B cell (primary cell): ENCODE measurements around the gene IRF7. TPM values are rescaled to one million over a fixed set of nuclear protein-coding genes. Genes with fewer than 3 reads are reported as not detected.

Source experiments
- ATAC-seq: fragments of 200-7000 bp; cut with Tn5 transposase; one replicate; pipeline ENCODE4 v1.10.0; 2021; ENCODE audit warnings: low read depth, mild to moderate bottlenecking, moderate number of reproducible peaks, moderate library complexity
- CTCF ChIA-PET: fragments of 350-600 bp; sonication (Branson Sonifier 250); formaldehyde crosslinking; loops from one replicate; lab custom pipeline; 2021; ENCODE audit warnings: antibody characterized with exemption, inconsistent platforms; lab: Charles Lee
- POLR2A ChIA-PET: fragments of 350-600 bp; sonication (Branson Sonifier 250); formaldehyde crosslinking; loops from one replicate; lab custom pipeline; 2021; ENCODE audit warnings: antibody characterized with exemption; lab: Charles Lee
- DNase-seq: peaks from one replicate; pipeline ENCODE4 v3.0.0; 2013
- H2AFZ ChIP-seq: 2 replicates; pipeline ENCODE4 v1.6.1; 2012; ENCODE audit warnings: mild to moderate bottlenecking, low read depth, low read length; ENCODE audit not compliant: insufficient read depth, poor library complexity, severe bottlenecking
- H3K27ac ChIP-seq, 2 donors: 1 replicate in 1 of 2; 2 replicates in 1 of 2; pipeline ENCODE4 v1.5.1; 2012 to 2013; ENCODE audit warnings: low read length in 2 of 2, mild to moderate bottlenecking in 2 of 2, moderate library complexity in 1 of 2
- H3K27me3 ChIP-seq, 4 experiments: fragments of 200-600 bp in 1 of 4; sonication (generic) in 1 of 4; replicated peaks in 1 of 4; 1 replicate in 2 of 4; 2 replicates in 2 of 4; pipeline versions ENCODE4 v1.6.1 to v1.7.0; 2013 to 2016; ENCODE audit warnings: low read length in 3 of 4, mild to moderate bottlenecking in 2 of 4, mixed read lengths in 1 of 4, moderate library complexity in 1 of 4; ENCODE audit not compliant: insufficient read depth in 4 of 4, control insufficient read depth in 3 of 4; ENCODE audit errors: control extremely low read depth in 1 of 4
- H3K36me3 ChIP-seq, 2 experiments: replicated peaks in 1 of 2; 1 replicate in 1 of 2; 2 replicates in 1 of 2; pipeline versions ENCODE4 v1.6.1 to v1.7.1; 2013; ENCODE audit warnings: low read length in 1 of 2; ENCODE audit not compliant: insufficient read depth in 2 of 2, control insufficient read depth in 1 of 2; ENCODE audit errors: control extremely low read depth in 1 of 2, extremely low read depth in 1 of 2
- H3K4me1 ChIP-seq, 2 donors: fragments of 200-600 bp in 1 of 2; sonication (generic) in 1 of 2; 1 replicate in 1 of 2; 2 replicates in 1 of 2; pipeline versions ENCODE4 v1.5.1 to v1.6.1; 2013 to 2017; ENCODE audit warnings: low read length in 2 of 2; ENCODE audit not compliant: control insufficient read depth in 2 of 2, insufficient read depth in 2 of 2
- H3K4me2 ChIP-seq: replicated peaks from 2 replicates; pipeline ENCODE3; 2012; ENCODE audit warnings: mild to moderate bottlenecking, low read depth, low read length; ENCODE audit not compliant: poor library complexity, severe bottlenecking
- H3K4me3 ChIP-seq, 5 experiments: fragments of 200-600 bp in 1 of 5; sonication (generic) in 1 of 5; 1 replicate in 3 of 5; 2 replicates in 2 of 5; pipeline versions ENCODE4 v1.5.1 to v1.7.0; 2011 to 2016; ENCODE audit warnings: low read length in 4 of 5, mild to moderate bottlenecking in 4 of 5, low read depth in 2 of 5, control low read depth in 1 of 5, moderate library complexity in 1 of 5; ENCODE audit not compliant: insufficient read depth in 1 of 5; ENCODE audit errors: control extremely low read depth in 1 of 5, extremely low read depth in 1 of 5
- H3K79me2 ChIP-seq: fragments of 200-600 bp; sonication (generic); one replicate; pipeline ENCODE4 v1.6.0; 2016; ENCODE audit warnings: low read length; ENCODE audit not compliant: control insufficient read depth, insufficient read depth
- H3K9ac ChIP-seq: fragments of 200-600 bp; sonication (generic); 2 replicates; pipeline ENCODE4 v1.6.1; 2017; ENCODE audit warnings: mild to moderate bottlenecking, low read length, moderate library complexity
- H3K9me3 ChIP-seq, 3 donors: one replicate each; pipeline versions ENCODE4 v1.6.1 to v1.7.1; 2013; ENCODE audit warnings: low read length in 2 of 3; ENCODE audit not compliant: control insufficient read depth in 2 of 3, insufficient read depth in 1 of 3; ENCODE audit errors: control extremely low read depth in 1 of 3
- H4K20me1 ChIP-seq: 2 replicates; pipeline ENCODE4 v1.6.0; 2012; ENCODE audit warnings: mild to moderate bottlenecking, low read length; ENCODE audit not compliant: insufficient read depth, control insufficient read depth, poor library complexity, severe bottlenecking
- H3K27ac Mint-ChIP-seq: one replicate; pipeline ENCODE4 v1.8.0; 2021; ENCODE audit warnings: mixed read lengths
- H3K27me3 Mint-ChIP-seq: one replicate; pipeline ENCODE4 v1.8.0; 2021; ENCODE audit warnings: mixed read lengths
- H3K4me1 Mint-ChIP-seq: one replicate; pipeline ENCODE4 v1.8.0; 2021; ENCODE audit warnings: mixed read lengths
- H3K4me3 Mint-ChIP-seq: one replicate; pipeline ENCODE4 v1.8.0; 2021; ENCODE audit warnings: mixed read lengths
- H3K9me3 Mint-ChIP-seq: one replicate; pipeline ENCODE4 v1.8.0; 2022; ENCODE audit warnings: mixed read lengths; ENCODE audit not compliant: insufficient read depth
- EZH2 ChIP-seq: IDR thresholded peaks from 2 replicates; pipeline ENCODE4 v1.6.1; 2012; ENCODE audit warnings: borderline replicate concordance, low read depth, mild to moderate bottlenecking, moderate library complexity, low read length; ENCODE audit not compliant: insufficient read depth, poor library complexity, severe bottlenecking
- WGBS: methylation state at CpG from one replicate; pipeline ENCODE4 v1.1.5; 2013; ENCODE audit warnings: missing lambda C conversion rate; ENCODE audit not compliant: insufficient coverage; 5-methylcytosine and 5-hydroxymethylcytosine counted together
- intact Hi-C: fragments of 100-400 bp; cut with micrococcal nuclease; formaldehyde crosslinking; loops from one replicate; pipeline ENCODE4 v1.10.0; 2022
- polyA plus RNA-seq: library from polyadenylated mRNA; depleted of rRNA; stranded (reverse); fragments of >200 nt; gene quantifications from 2 replicates; pipeline ENCODE4 v1.2.3, GENCODE V29; 2012
- total RNA-seq, 2 donors: library from RNA; stranded (reverse); fragments of 120-200 nt in 1 of 2; gene quantifications; 1 replicate in 1 of 2; 2 replicates in 1 of 2; pipeline versions ENCODE4 v1.2.3 to v1.2.4, GENCODE V29; 2013 to 2022
- TF ChIP-seq, protein P1 (sequence below): fragments of 200-600 bp; IDR thresholded peaks from one replicate; pipeline ENCODE4 v1.8.0; 2022; ENCODE audit warnings: antibody characterized with exemption, mild to moderate bottlenecking

Gene IRF7
- total and polyA plus RNA-seq, 2 donors (not counting 1 experiment from before 2014, with no cell fraction given), result 136 to 184 TPM

DNA sequence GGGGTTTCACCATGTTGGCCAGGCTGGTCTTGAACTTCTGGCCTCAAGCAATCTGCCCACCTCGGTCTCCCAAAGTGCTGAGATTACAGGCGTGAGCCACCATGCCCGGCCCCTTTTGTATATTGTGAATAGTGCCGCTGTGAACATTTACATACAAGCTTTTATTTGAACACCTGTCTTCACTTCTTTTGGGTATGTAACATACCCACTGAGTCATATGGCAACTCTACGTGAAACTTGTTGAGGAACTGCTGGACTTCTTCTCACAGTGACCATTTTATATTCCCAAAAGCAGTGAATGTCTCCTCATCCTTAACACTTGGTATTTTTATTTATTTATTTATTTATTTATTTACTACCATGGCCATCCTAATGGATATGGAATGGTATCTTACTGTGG lies 15.1 kb upstream of the IRF7 start:
- H3K4me2 ChIP-seq, result no peak overlapping the region
- H2AFZ ChIP-seq, result no peak overlapping the region
- no peaks in the 10 kb centered on the region for H3K79me2 ChIP-seq
- POLR2A ChIA-PET, result no interaction called here
- H3K4me3 Mint-ChIP-seq, result no peak overlapping the region
- H3K9me3 ChIP-seq, result peaks cover 0 to 8% (median 0%) of the 10 kb centered on the region in 3 donors
- peaks cover 0 to 18% (median 8%) of the 10 kb centered on the region in 4 experiments for H3K27me3 ChIP-seq
- no peak for DNase-seq
- H3K4me1 Mint-ChIP-seq, result peaks cover 21% of the 10 kb centered on the region
- 67% methylated on average over 1 of the region's 5 CpGs for WGBS
- intact Hi-C loops, result no loop called here
- H3K4me3 ChIP-seq, result no peak overlapping the region
- no peaks in the 10 kb centered on the region for H4K20me1 ChIP-seq
- no peak overlapping the region for H3K27ac ChIP-seq
- TF ChIP-seq EZH2, result no peak
- ATAC-seq, result no peak
- H3K27ac Mint-ChIP-seq, result no peak overlapping the region
- H3K27me3 Mint-ChIP-seq, result peaks cover 29% of the 10 kb centered on the region
- CTCF ChIA-PET, result no interaction called here
- no peaks in the 10 kb centered on the region for H3K9me3 Mint-ChIP-seq
- no peaks in the 10 kb centered on the region for H3K36me3 ChIP-seq
- H3K4me1 ChIP-seq, result peaks cover 20 to 26% of the 10 kb centered on the region in 2 donors
- no peak overlapping the region for H3K9ac ChIP-seq

DNA sequence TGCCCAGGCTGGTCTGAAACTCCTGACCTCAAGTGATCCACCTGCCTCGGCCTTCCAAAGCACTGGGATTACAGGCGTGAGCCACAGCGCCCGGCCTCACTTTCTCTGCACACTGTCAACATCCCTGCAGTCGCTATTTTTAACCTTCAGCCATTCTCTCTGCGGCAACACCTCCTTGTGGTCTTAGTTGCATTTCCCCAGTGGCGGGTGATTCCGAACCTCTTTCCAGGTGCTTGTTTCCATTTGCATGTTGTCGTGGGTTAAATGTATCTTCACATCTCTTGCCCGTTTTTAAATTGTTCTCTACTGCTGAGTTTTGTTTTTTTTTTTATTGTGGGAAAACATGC lies 13.5 kb upstream of the IRF7 start:
- H3K9ac ChIP-seq, result no peak overlapping the region
- TF ChIP-seq, protein P1, sequence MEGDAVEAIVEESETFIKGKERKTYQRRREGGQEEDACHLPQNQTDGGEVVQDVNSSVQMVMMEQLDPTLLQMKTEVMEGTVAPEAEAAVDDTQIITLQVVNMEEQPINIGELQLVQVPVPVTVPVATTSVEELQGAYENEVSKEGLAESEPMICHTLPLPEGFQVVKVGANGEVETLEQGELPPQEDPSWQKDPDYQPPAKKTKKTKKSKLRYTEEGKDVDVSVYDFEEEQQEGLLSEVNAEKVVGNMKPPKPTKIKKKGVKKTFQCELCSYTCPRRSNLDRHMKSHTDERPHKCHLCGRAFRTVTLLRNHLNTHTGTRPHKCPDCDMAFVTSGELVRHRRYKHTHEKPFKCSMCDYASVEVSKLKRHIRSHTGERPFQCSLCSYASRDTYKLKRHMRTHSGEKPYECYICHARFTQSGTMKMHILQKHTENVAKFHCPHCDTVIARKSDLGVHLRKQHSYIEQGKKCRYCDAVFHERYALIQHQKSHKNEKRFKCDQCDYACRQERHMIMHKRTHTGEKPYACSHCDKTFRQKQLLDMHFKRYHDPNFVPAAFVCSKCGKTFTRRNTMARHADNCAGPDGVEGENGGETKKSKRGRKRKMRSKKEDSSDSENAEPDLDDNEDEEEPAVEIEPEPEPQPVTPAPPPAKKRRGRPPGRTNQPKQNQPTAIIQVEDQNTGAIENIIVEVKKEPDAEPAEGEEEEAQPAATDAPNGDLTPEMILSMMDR, result no peak
- TF ChIP-seq EZH2, result no peak
- H3K27ac ChIP-seq, result no peak overlapping the region
- POLR2A ChIA-PET, result interaction anchor here (0.7 kb wide), 1 partner anchor 119 kb away, joined by 3 read pairs; no protein-coding TSS in a partner anchor
- no peaks in the 10 kb centered on the region for H3K9me3 Mint-ChIP-seq
- peaks cover 21% of the 10 kb centered on the region for H3K27me3 Mint-ChIP-seq
- CTCF ChIA-PET, result no interaction called here
- ATAC-seq, result no peak
- H3K4me3 Mint-ChIP-seq, result peak overlapping the region; percentile 23
- no peaks in the 10 kb centered on the region for H4K20me1 ChIP-seq
- DNase-seq, result peak; percentile 47
- H3K36me3 ChIP-seq, result no peaks in the 10 kb centered on the region
- H3K4me1 Mint-ChIP-seq, result peaks cover 21% of the 10 kb centered on the region
- H3K4me3 ChIP-seq, result no peak overlapping the region
- peak overlapping the region; percentile 21 for H3K4me2 ChIP-seq
- 0% methylated on average over 5 of the region's 10 CpGs for WGBS
- H3K27ac Mint-ChIP-seq, result no peak overlapping the region
- H3K79me2 ChIP-seq, result no peaks in the 10 kb centered on the region
- peaks cover 21 to 26% of the 10 kb centered on the region in 2 donors for H3K4me1 ChIP-seq
- intact Hi-C loops, result no loop called here
- H3K27me3 ChIP-seq, result peaks cover 0 to 33% (median 11%) of the 10 kb centered on the region in 4 experiments
- peaks cover 0 to 8% (median 0%) of the 10 kb centered on the region in 3 donors for H3K9me3 ChIP-seq
- peak overlapping the region; percentile 2 for H2AFZ ChIP-seq
